Measurements from ENCODE around the gene MISFA. TPM values are rescaled to one million over a fixed set of nuclear protein-coding genes. Genes with fewer than 3 reads are reported as not detected.

The MISFA gene
- total and polyA plus RNA-seq, 9 donors, result 0.79 to 4.6 (median 3.1) TPM; not detected in 2

GRCh38 chr11:18594999-18595749 is 4.4 kb upstream of the MISFA start:
- 37 to 43% (median 39%) methylated on average over 5 of the region's 5 CpGs for WGBS, 3 donors
- Histone ChIP-seq H3K4me3 (no peak overlapping the region), H3K4me1 (ENCODE audit: insufficient read depth) (no peaks in the 10 kb centered on the region), H3K9me3 (no peaks in the 10 kb centered on the region), H3K27ac (no peak overlapping the region), H3K27me3 (no peaks in the 10 kb centered on the region), H3K36me3 (no peaks in the 10 kb centered on the region)
- intact Hi-C loops (cut with DNase I), result loop anchor here in 1 of 4 donors (5.0 kb wide), 1 partner anchor 37 kb away; the partner anchor contains the start of gene SPTY2D1
- TF ChIP-seq EP300 (IDR thresholded peaks at IDR 0.05) (no peak), CTCF (IDR thresholded peaks at IDR 0.05) (no peak), POLR2A (IDR thresholded peaks at IDR 0.05) (no peak)
- no peak for DNase-seq

GRCh38 chr11:18600915-18601569 is 1.5 kb downstream of the MISFA start:
- Histone ChIP-seq H3K4me1 (ENCODE audit: insufficient read depth) (peaks cover 2% of the 10 kb centered on the region), H3K27me3 (no peaks in the 10 kb centered on the region), H3K27ac (no peak overlapping the region), H3K4me3 (no peak overlapping the region), H3K9me3 (no peaks in the 10 kb centered on the region), H3K36me3 (no peaks in the 10 kb centered on the region)
- 96% methylated on average over 4 of the region's 4 CpGs for WGBS, 3 donors
- intact Hi-C loops (cut with DNase I), result no loop called here
- DNase-seq, result no peak
- TF ChIP-seq EP300 (IDR thresholded peaks at IDR 0.05) (no peak), POLR2A (IDR thresholded peaks at IDR 0.05) (no peak), CTCF (IDR thresholded peaks at IDR 0.05) (no peak)

GRCh38 chr11:18608376-18608775 is 8.8 kb downstream of the MISFA start:
- H3K27ac ChIP-seq, result peak overlapping the region in 1 of 2 donors; percentile 40
- WGBS, 3 donors, result 2 to 11% (median 5%) methylated on average over 3 of the region's 3 CpGs
- DNase-seq, result no peak
- H3K4me3 ChIP-seq, result no peak overlapping the region
- no peaks in the 10 kb centered on the region for H3K4me1 ChIP-seq (ENCODE audit: insufficient read depth)
- H3K27me3 ChIP-seq, result no peaks in the 10 kb centered on the region
- no peaks in the 10 kb centered on the region for H3K36me3 ChIP-seq
- H3K9me3 ChIP-seq, result no peaks in the 10 kb centered on the region
- TF ChIP-seq CTCF (IDR thresholded peaks at IDR 0.05), result no peak
- TF ChIP-seq EP300 (IDR thresholded peaks at IDR 0.05), result no peak
- TF ChIP-seq POLR2A (IDR thresholded peaks at IDR 0.05), result no peak
- intact Hi-C loops (cut with DNase I), result no loop called here

GRCh38 chr11:18611196-18611595 is 11.6 kb downstream of the MISFA start:
- WGBS, 3 donors, result 57 to 69% (median 67%) methylated on average over 2 of the region's 2 CpGs
- intact Hi-C loops (cut with DNase I), result no loop called here
- Histone ChIP-seq H3K36me3 (no peaks in the 10 kb centered on the region), H3K9me3 (no peaks in the 10 kb centered on the region), H3K27me3 (no peaks in the 10 kb centered on the region), H3K4me3 (no peak overlapping the region), H3K4me1 (ENCODE audit: insufficient read depth) (no peaks in the 10 kb centered on the region), H3K27ac (no peak overlapping the region)
- TF ChIP-seq EP300 (IDR thresholded peaks at IDR 0.05) (no peak), CTCF (IDR thresholded peaks at IDR 0.05) (no peak), POLR2A (IDR thresholded peaks at IDR 0.05) (no peak)
- DNase-seq, result no peak

All from ovary (tissue), 9 donors.